GM21367 (cell line): ENCODE results near the gene TXNIP.

Experiments
- ATAC-seq: cut with Tn5 transposase; IDR thresholded peaks from one replicate; pipeline ENCODE4 v1.9.1; 2021; ENCODE audit not compliant: unreplicated experiment

TXNIP gene

DNA sequence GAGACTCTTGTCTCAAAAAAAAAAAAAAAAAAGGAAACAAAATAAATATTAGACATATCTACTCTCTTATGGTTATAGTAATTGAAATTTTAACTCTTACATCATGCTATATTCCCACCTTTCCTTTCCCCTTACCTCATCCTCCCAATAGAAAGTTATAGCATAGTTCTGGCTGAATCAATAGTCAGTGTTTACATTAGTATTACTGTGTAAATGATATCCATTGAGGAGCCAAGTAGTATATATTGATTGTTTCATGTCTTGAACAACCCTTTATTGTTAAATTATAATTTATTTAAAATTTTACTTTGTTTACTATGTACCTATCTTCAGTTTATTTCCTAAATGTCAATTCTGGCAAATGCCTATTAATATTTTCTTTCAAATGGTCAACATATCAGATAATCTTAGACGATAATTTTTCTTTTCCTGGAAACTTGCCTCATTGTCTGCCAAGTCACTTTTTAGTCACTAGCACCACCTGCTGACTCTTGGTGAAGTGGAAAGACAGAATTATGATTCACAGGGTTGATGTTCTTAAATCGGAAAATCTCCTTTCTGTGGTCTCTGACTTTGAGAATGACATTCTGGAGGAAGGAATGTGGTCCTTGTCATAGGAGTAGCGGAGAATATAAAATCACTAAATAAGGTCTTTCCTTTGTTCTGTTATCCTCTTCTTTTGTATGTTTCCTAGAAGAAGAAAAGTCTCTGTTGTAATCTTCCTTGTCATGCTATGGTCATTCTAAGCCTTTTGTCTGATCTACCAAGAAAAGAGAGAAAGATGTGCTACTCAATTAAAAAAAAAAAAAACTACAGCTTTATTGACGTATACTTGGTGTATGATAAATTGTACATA, 16.6 kb upstream of the TXNIP start:
- no peak for ATAC-seq

GRCh38 chr1:146010126-146010738, 13.9 kb upstream of the TXNIP start:
- ATAC-seq: no peak

DNA sequence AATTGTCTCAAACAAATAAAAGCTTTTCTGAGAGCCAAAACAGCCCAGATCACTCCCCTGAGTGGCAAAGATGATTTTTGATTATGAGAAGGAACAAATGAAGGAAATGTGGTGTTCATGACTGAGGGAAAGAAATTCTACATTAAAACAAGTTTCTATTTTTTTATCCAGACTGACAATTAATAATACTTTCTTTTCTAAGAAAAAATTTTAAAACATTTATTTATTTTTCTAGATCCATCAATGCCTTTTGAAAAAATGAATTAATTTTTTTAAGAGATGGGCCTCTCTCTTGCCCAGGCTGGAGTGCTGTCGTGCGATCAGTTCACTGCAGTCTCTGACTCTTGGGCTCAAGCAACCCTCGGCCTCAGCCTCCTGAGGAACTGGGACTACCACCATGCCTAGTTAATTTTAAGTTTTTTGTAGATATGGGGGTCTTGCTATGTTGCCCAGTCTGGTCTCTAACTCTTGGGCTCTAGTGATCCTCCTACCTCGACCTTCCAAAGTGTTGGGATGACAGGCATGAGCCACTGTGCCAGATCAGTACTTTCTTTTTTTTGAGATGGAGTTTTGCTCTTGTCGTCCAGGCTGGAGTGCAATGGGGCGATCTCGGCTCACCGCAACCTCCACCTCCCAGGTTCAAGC, 11.2 kb upstream of the TXNIP start:
- no peak for ATAC-seq

- no peak for ATAC-seq
Observed at GRCh38 chr1:146001709-146002108, 5.3 kb upstream of the TXNIP start.

DNA sequence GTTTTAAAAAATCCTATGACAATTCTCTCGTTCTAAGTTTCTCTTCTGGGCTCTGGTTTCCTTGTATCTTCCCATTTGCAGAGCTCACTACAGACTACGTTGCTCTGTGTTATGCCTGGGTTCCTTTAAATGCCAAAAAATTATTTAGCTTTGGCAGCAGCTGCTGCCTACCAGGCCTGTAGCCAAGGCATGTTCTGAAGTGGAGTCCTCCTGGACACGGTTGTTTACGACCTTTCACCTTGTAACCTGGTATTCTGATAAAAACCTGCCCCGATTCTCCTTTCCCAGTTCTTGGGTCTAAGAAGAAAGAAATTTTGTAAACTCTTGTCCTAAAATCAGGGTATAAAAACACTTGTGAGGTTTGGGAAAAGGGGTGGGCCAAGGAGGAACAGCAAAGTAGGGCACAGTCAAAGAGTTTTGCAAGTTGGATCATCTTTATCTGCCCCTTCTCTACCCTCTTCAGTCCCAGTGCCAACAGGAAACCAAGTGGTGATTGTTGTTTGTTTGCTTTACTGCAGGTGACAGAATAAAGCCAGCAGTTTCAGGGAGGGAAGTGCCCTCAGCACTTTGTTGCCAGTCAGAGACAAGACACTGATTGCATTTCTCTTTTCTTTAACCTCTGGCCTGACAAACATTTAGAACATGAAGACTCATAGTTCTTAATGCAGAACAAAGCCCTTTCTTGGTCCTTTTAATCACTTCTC, 3.1 kb upstream of the TXNIP start:
- ATAC-seq: no peak

DNA sequence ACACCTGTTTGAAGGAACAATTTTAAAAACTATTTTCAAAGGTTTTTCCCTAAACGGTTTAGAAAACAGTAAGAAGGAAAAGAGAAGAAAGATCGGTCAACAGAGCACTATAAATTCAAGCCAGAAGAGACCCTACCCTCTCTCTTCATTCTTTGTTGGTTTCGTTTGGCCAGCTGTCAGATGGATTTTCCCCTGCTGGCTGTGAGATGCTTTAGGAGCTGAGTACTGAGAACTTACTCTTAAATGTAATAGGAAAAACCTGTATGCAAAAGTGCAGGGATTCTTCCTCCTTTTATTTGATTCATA, 1.3 kb upstream of the TXNIP start:
- no peak for ATAC-seq

DNA sequence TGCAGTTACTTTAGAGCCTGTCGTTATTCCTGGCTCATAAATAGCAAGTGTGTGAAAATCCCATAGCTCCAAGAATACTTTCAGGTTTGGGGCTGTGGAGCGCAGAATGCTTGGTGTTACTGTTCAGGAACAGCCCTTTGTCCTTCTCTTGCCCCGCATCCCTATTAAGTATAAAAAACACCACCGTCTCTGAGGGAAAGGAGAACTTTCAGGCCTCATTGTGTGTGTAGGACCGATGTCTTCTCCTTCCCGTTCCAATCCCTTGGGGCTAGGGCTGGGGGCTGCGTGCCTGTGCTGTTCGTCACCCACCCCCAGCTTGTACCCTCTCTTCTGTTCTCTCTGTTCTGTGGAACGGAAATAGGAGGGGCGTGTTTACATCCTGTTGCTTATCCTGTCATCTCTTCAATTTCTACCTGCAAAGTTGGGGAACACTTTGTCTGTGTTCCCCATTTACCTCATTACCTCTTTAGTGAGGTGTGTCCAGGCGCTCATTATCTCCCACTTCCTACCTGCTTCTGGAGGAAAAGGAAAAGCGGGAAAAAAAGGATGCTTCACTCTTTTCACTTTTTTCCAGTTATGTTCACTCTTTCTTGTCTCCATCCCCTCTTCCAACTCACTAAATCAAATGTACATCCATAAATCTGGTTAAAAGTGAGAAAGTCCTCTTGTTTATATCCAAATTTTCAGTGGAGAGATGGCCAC, 788 bp upstream of the TXNIP start:
- ATAC-seq: peak; percentile 17

GRCh38 chr1:145995964-145996432, 381 bp downstream of the TXNIP start:
- ATAC-seq: no peak

DNA sequence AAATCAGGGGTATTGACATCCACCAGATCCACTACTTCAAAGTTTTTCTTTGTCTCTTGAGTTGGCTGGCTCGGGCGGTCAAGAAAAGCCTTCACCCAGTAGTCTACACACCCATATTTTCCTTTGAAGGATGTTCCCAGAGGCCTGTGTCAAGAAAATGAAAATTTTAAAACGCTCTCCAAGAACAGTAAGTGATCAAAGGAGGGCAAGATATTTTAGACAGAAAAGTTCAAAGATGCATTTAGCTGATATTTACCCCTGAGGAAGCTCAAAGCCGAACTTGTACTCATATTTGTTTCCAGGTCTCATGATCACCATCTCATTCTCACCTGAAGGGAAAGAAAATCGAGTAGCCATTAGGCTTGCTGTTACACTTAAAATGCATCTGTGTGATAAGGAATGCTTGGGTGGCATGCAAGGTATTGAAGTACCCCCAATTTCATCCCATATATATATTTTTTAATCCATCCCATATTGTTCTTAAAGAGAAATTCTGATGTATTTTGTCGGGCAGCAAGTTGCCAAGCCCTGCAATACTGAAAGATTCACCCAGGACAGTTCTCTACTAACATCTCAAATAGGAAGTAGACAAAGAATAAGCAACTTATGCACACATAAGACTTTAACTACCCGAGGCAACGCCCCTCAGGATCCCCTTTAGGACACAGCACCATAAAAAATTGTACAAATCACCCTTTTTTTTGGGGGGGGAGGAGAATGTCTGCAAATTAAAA, 1.1 kb downstream of the TXNIP start:
- ATAC-seq: no peak

GRCh38 chr1:145994391-145995120, 1.8 kb downstream of the TXNIP start:
- ATAC-seq: no peak

DNA sequence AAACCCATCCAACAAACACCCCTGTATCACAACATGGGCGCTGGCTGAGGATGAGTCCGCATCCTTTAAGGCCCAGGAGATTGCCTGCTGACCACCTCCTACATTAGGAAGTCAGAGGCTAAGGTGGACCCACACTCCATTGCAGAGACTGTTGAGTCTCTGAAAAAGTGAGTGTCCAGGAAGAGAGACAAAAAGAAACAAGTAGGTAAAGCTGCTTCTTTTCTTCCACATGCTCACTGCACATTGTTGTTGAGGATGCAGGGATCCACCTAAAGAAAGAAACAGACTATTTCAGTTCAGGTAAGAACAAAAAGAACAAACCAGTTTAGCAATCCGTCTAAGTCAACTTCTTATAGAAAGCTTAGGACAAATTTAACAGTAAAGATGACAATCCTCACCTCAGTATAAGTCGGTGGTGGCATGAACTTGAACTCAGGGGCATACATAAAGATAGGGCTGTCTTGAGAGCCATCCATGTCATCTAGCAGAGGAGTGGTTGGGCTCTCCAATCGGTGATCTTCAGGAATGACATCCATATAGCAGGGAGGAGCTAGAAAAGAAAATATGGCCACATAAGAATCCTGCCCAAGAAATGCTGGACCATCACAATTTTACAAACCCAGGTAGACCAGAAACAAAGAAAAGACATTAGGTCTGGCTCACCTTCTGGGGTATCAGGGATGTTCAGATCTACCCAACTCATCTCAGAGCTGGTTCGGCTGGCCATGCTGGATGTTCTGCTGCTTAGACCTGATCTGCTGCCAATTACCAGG, 2.6 kb downstream of the TXNIP start:
- no peak for ATAC-seq

- no peak for ATAC-seq
Observed at GRCh38 chr1:145992958-145993617, 3.3 kb downstream of the TXNIP start.

- ATAC-seq: no peak
Observed at GRCh38 chr1:145992502-145992936, 3.9 kb downstream of the TXNIP start.

DNA sequence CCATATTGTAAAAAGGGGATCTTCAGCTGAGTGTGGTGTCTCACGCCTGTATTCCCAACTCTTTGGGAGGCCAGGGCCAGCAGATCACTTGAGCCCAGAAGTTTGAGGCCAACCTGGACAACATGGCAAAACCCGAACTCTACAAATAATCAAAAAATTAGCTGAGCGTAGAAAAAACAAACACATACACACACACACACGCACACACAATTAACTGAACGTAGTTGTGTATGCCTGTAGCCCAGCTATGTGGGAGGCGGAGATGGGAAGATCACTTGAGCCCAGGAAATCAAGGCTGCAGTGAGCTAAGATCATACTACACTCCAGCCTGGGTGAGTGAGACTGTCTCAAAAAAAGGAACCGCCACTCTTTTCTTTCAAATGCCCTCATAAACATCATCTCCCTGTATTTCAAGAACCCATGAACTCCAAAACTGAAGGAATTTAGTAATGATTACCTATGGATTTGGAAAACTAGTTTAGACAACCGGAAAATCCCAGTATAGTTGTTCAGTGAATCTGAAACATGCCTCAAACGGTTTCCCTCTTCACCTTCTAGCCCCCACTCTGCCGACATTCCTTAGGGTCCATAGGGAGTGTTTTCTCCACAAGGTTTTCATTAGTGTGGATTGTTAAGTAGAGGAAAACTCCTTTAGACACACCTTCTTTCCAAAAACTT, 4.5 kb downstream of the TXNIP start:
- ATAC-seq: no peak

DNA sequence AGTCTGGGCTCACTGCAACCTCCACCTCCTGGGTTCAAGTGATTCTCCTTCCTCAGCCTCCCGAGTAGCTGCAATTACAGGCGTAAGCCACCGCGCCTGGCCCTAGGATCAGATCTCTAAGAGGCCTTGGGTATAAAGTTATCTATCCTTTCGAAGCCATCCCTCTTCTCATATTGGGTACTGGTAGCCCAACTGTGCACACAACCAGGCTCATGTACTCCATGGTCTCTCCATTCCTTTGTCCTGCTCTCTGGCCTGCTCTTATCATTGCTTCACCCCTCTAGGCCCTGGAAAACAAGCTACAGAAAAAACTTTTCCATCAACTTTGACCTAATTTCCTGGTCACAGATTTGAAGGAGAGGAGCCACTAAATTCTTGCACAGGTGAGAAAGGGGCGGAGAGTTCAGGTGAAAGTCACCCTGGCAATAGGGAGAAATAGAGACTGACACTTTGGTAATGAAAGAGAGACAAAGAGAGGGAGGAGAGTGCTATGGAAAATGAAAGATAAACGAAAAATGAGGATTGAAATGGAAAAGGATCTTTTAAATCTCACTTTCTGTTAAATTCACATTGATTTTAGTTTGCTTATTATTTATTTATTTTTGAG, 6.0 kb downstream of the TXNIP start:
- ATAC-seq: no peak

- no peak for ATAC-seq
Observed at GRCh38 chr1:145988773-145989172, 7.6 kb downstream of the TXNIP start.

DNA sequence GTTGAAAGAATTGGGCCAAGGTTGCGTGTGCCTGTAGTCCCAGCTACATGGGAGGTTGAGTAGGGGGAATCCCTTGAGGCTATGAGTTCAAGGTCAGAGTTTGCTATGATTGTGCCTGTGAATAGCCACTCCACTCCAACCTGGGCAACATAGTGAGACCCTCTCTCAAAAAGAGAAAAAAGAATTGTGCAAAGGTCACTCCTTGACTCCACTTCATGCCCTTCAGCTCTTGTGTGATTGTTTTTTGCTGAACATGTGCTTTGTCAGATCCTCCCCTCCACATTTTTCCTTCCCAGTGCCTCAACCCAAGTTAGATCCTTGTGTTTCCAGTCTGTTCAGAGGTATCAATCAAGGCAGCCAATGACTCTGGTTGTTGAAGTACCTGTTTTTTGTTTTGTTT, 8.5 kb downstream of the TXNIP start:
- no peak for ATAC-seq
